ENCODE results near the gene C2orf15. TPM values are rescaled to one million over a fixed set of nuclear protein-coding genes. Genes with fewer than 3 reads are reported as not detected.

C2orf15 gene, protein sequence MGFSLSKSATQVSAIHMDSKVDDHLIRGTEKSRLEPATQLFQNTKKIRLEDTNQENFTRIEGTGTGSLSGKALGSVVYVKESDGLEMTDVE
- polyA plus RNA-seq (2013, experiment 1 of 2) = 1.7 TPM
- 1.9 TPM for polyA plus RNA-seq (2013, experiment 2 of 2)

DNA sequence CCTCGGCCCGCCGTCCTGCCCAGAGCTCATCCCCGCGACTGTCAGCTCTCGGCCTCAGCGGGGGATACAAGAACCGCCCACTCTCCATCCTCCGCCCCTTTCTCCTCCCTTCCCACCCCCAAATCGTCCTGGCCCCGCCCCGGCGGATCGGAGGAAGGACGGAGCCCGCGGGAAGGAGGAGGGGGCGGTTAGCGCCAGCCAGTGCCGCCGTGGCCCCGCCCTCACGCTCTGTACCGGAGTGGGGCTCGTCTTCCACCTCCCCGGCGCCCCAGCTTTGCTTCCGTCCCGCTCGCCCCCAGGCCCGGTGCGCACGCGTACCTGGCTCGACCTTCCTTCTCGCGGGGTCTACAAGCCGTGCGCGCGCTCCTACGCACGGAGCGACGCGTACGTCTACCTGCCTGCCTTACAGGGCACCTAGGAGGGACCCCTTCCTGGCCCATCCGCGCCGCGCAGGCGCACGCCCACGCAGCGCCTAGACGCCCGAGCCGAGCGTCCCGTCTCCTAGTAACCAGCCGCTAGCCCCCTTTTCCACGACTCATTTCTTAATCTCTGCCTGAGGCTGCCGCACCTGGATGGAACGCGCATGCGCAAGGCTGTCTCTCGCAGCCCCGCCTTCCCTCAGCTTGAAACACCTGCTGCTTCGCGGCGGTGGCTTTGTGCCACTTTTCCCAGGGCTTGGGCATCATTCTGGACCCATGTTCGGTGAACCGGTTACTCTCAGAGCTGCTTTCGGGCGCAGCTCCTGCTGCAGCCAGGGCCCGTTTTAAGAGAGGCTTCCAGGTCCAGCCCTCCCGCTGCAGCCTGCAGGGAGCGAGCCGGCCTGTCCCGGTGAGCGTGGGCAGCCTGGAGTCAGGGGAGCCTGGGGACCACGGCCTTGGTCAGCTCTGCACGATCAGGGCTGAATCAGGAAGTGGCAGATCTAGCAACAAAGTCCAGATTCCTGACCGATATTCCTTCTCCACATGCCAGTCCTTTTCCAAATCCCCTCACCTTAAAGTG, at the start of gene C2orf15:
Gene C2orf15 (plus strand): TSS at position 598 of the 999 bp plus-strand sequence. CDS start 8,852 bp downstream, outside the sequence.
- Histone ChIP-seq H4K8ac (ENCODE audit: low read depth, low read length) (peak within 1 kb of the TSS; percentile 68), H3K18ac (ENCODE audit: low read length) (peak within 1 kb of the TSS; percentile 95), H3K4me1 (ENCODE audit: control insufficient read depth in 2 of 2, insufficient read depth in 1 of 2, low read depth in 1 of 2, low read length in 2 of 2) (peaks cover 0 to 2% of the 10 kb centered on the region in 2 donors), H2AK5ac (ENCODE audit: low read depth, low read length) (no peak within 1 kb of the TSS), H2AFZ (ENCODE audit: low read length) (peak within 1 kb of the TSS; percentile 100), H3K27ac (replicated peaks; ENCODE audit: low read length) (peak within 1 kb of the TSS; percentile 88), H3K79me1 (ENCODE audit: low read depth, low read length) (no peaks in the 10 kb centered on the region), H2BK120ac (ENCODE audit: low read depth, low read length) (peak within 1 kb of the TSS; percentile 74), H3K4me2 (ENCODE audit: insufficient read depth, low read length, poor library complexity, severe bottlenecking) (peak within 1 kb of the TSS; percentile 97), H3K9ac (ENCODE audit: low read depth, low read length, poor library complexity) (peak within 1 kb of the TSS; percentile 91), H4K91ac (ENCODE audit: low read depth, low read length, poor library complexity) (no peak within 1 kb of the TSS), H3K23ac (ENCODE audit: low read depth, low read length, poor library complexity) (peak within 1 kb of the TSS; percentile 83), H3K14ac (ENCODE audit: low read length) (no peak within 1 kb of the TSS), H3K36me3 (replicated peaks in 1 of 2; ENCODE audit: control insufficient read depth in 2 of 2, insufficient read depth in 2 of 2, low read length in 2 of 2) (no peaks in the 10 kb centered on the region), H3K4ac (ENCODE audit: low read length) (no peak within 1 kb of the TSS), H3K27me3 (ENCODE audit: control insufficient read depth in 3 of 3, insufficient read depth in 3 of 3, low read depth in 1 of 3, low read length in 3 of 3) (no peaks in the 10 kb centered on the region), H2BK12ac (ENCODE audit: low read length) (peak within 1 kb of the TSS; percentile 10), H2BK5ac (ENCODE audit: low read length) (peak within 1 kb of the TSS; percentile 66), H3K9me3 (replicated peaks in 1 of 2; ENCODE audit: control insufficient read depth in 2 of 2, insufficient read depth in 1 of 2, low read depth in 1 of 2, low read length in 2 of 2) (no peaks in the 10 kb centered on the region), H3K4me3 (ENCODE audit: low read length in 2 of 2) (peak within 1 kb of the TSS; percentile 96), H2BK15ac (ENCODE audit: low read length) (no peak within 1 kb of the TSS)
- no CpG with 5 or more reads among the region's 84 CpGs for WGBS, 2 donors (ENCODE audit: extremely low coverage in 2 of 2, insufficient read length in 2 of 2, insufficient replicate concordance in 1 of 2)
- peak; percentile 95 for DNase-seq (ENCODE audit: low spot score)

DNA sequence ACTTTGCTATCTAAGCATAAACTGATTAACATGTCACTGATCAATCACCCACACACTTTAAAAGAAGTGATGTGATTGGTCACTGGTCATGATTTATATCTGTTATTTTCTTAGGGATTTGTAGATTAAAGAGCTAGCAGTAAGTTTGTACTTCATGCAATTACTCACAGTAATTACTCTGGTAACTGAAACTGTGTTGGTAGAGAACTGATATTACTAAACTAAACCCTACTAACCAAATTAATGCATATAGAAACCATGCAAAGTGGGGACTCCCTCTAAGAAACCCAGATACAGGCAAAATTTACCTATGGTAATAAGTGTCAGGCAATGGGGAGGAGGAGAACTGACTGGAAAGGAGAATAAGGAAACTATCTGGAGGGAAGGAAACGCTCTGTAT, 44.8 kb upstream of the C2orf15 start:
- Histone ChIP-seq H3K9me3 (replicated peaks in 1 of 2; ENCODE audit: control insufficient read depth in 2 of 2, insufficient read depth in 1 of 2, low read depth in 1 of 2, low read length in 2 of 2) (peaks cover 0 to 5% of the 10 kb centered on the region in 2 donors), H2BK120ac (ENCODE audit: low read depth, low read length) (no peak overlapping the region), H3K36me3 (replicated peaks in 1 of 2; ENCODE audit: control insufficient read depth in 2 of 2, insufficient read depth in 2 of 2, low read length in 2 of 2) (no peaks in the 10 kb centered on the region), H3K27ac (replicated peaks; ENCODE audit: low read length) (no peak overlapping the region), H3K23ac (ENCODE audit: low read depth, low read length, poor library complexity) (no peak overlapping the region), H3K9ac (ENCODE audit: low read depth, low read length, poor library complexity) (no peak overlapping the region), H4K8ac (ENCODE audit: low read depth, low read length) (no peak overlapping the region), H2BK12ac (ENCODE audit: low read length) (no peak overlapping the region), H3K14ac (ENCODE audit: low read length) (no peak overlapping the region), H3K4me1 (ENCODE audit: control insufficient read depth in 2 of 2, insufficient read depth in 1 of 2, low read depth in 1 of 2, low read length in 2 of 2) (no peaks in the 10 kb centered on the region), H2BK5ac (ENCODE audit: low read length) (no peak overlapping the region), H2AFZ (ENCODE audit: low read length) (no peak overlapping the region), H2BK15ac (ENCODE audit: low read length) (no peak overlapping the region), H3K18ac (ENCODE audit: low read length) (no peak overlapping the region), H2AK5ac (ENCODE audit: low read depth, low read length) (no peak overlapping the region), H3K79me1 (ENCODE audit: low read depth, low read length) (no peaks in the 10 kb centered on the region), H3K4ac (ENCODE audit: low read length) (no peak overlapping the region), H3K27me3 (ENCODE audit: control insufficient read depth in 3 of 3, insufficient read depth in 3 of 3, low read depth in 1 of 3, low read length in 3 of 3) (no peaks in the 10 kb centered on the region), H3K4me3 (ENCODE audit: low read length in 2 of 2) (no peak overlapping the region), H3K4me2 (ENCODE audit: insufficient read depth, low read length, poor library complexity, severe bottlenecking) (no peak overlapping the region), H4K91ac (ENCODE audit: low read depth, low read length, poor library complexity) (no peak overlapping the region)
- no peak for DNase-seq (ENCODE audit: low spot score)
- WGBS, 2 donors (ENCODE audit: extremely low coverage in 2 of 2, insufficient read length in 2 of 2, insufficient replicate concordance in 1 of 2) = no CpG with 5 or more reads among the region's 1 CpG

DNA sequence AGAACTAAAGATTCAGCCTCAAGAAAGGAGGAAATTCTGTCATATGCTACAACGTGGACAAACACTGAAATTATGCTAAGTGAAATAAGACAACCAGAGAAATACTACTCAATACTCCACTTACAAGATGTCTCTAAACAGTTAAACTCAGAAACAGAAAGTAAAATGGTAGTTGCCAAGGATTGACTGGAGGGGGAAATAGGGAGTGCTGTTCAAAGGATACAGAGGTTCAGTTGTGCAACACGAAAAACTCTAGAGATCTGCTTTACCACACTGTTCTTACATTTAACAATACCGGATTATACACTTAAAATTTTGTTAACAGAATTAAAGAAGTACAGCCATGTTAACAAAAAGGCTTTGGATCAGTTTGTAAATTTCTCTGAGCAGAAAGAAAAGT, 39.8 kb upstream of the C2orf15 start:
- no peaks in the 10 kb centered on the region for H3K36me3 ChIP-seq (replicated peaks in 1 of 2; ENCODE audit: control insufficient read depth in 2 of 2, insufficient read depth in 2 of 2, low read length in 2 of 2)
- H4K91ac ChIP-seq (ENCODE audit: low read depth, low read length, poor library complexity) = no peak overlapping the region
- no CpG with 5 or more reads among the region's 3 CpGs for WGBS, 2 donors (ENCODE audit: extremely low coverage in 2 of 2, insufficient read length in 2 of 2, insufficient replicate concordance in 1 of 2)
- no peak overlapping the region for H2BK12ac ChIP-seq (ENCODE audit: low read length)
- no peaks in the 10 kb centered on the region for H3K79me1 ChIP-seq (ENCODE audit: low read depth, low read length)
- no peak overlapping the region for H3K23ac ChIP-seq (ENCODE audit: low read depth, low read length, poor library complexity)
- no peak overlapping the region for H2BK15ac ChIP-seq (ENCODE audit: low read length)
- no peak overlapping the region for H2AFZ ChIP-seq (ENCODE audit: low read length)
- H3K27me3 ChIP-seq (ENCODE audit: control insufficient read depth in 3 of 3, insufficient read depth in 3 of 3, low read depth in 1 of 3, low read length in 3 of 3) = no peaks in the 10 kb centered on the region
- no peak overlapping the region for H4K8ac ChIP-seq (ENCODE audit: low read depth, low read length)
- DNase-seq (ENCODE audit: low spot score) = no peak
- H3K4me2 ChIP-seq (ENCODE audit: insufficient read depth, low read length, poor library complexity, severe bottlenecking) = no peak overlapping the region
- no peak overlapping the region for H3K27ac ChIP-seq (replicated peaks; ENCODE audit: low read length)
- no peak overlapping the region for H3K4ac ChIP-seq (ENCODE audit: low read length)
- no peak overlapping the region for H3K4me3 ChIP-seq (ENCODE audit: low read length in 2 of 2)
- H3K9ac ChIP-seq (ENCODE audit: low read depth, low read length, poor library complexity) = no peak overlapping the region
- H2BK120ac ChIP-seq (ENCODE audit: low read depth, low read length) = no peak overlapping the region
- no peaks in the 10 kb centered on the region for H3K9me3 ChIP-seq (replicated peaks in 1 of 2; ENCODE audit: control insufficient read depth in 2 of 2, insufficient read depth in 1 of 2, low read depth in 1 of 2, low read length in 2 of 2)
- no peak overlapping the region for H3K18ac ChIP-seq (ENCODE audit: low read length)
- no peak overlapping the region for H2BK5ac ChIP-seq (ENCODE audit: low read length)
- H3K14ac ChIP-seq (ENCODE audit: low read length) = no peak overlapping the region
- no peak overlapping the region for H2AK5ac ChIP-seq (ENCODE audit: low read depth, low read length)
- H3K4me1 ChIP-seq (ENCODE audit: control insufficient read depth in 2 of 2, insufficient read depth in 1 of 2, low read depth in 1 of 2, low read length in 2 of 2) = no peaks in the 10 kb centered on the region

DNA sequence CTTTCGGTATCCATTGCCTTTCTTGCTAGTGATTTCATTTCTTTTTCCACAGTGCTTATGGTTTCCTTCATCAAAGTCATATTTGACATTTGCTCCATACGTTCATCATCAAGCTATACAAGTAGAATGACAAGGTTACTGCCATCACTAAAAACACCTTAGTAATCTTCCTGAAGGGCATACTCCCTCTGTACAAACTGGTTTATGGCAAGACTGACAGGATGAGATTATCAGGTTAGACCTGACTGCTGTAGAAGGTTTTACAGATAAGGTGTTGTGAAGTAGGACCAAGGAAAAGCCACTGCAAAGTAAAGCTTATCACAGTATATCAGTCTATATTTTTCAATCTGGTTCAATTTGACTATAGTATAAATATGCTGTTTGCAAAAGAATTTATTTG, 37.5 kb upstream of the C2orf15 start:
- Histone ChIP-seq H4K8ac (ENCODE audit: low read depth, low read length) (no peak overlapping the region), H3K36me3 (replicated peaks in 1 of 2; ENCODE audit: control insufficient read depth in 2 of 2, insufficient read depth in 2 of 2, low read length in 2 of 2) (no peaks in the 10 kb centered on the region), H2BK120ac (ENCODE audit: low read depth, low read length) (no peak overlapping the region), H3K4ac (ENCODE audit: low read length) (no peak overlapping the region), H2BK15ac (ENCODE audit: low read length) (no peak overlapping the region), H3K27me3 (ENCODE audit: control insufficient read depth in 3 of 3, insufficient read depth in 3 of 3, low read depth in 1 of 3, low read length in 3 of 3) (no peaks in the 10 kb centered on the region), H4K91ac (ENCODE audit: low read depth, low read length, poor library complexity) (no peak overlapping the region), H3K9me3 (replicated peaks in 1 of 2; ENCODE audit: control insufficient read depth in 2 of 2, insufficient read depth in 1 of 2, low read depth in 1 of 2, low read length in 2 of 2) (no peaks in the 10 kb centered on the region), H3K9ac (ENCODE audit: low read depth, low read length, poor library complexity) (no peak overlapping the region), H3K4me3 (ENCODE audit: low read length in 2 of 2) (no peak overlapping the region), H2AK5ac (ENCODE audit: low read depth, low read length) (no peak overlapping the region), H2AFZ (ENCODE audit: low read length) (no peak overlapping the region), H2BK5ac (ENCODE audit: low read length) (no peak overlapping the region), H3K27ac (replicated peaks; ENCODE audit: low read length) (no peak overlapping the region), H3K18ac (ENCODE audit: low read length) (no peak overlapping the region), H3K14ac (ENCODE audit: low read length) (no peak overlapping the region), H2BK12ac (ENCODE audit: low read length) (no peak overlapping the region), H3K4me1 (ENCODE audit: control insufficient read depth in 2 of 2, insufficient read depth in 1 of 2, low read depth in 1 of 2, low read length in 2 of 2) (no peaks in the 10 kb centered on the region), H3K4me2 (ENCODE audit: insufficient read depth, low read length, poor library complexity, severe bottlenecking) (no peak overlapping the region), H3K23ac (ENCODE audit: low read depth, low read length, poor library complexity) (no peak overlapping the region), H3K79me1 (ENCODE audit: low read depth, low read length) (no peaks in the 10 kb centered on the region)
- DNase-seq (ENCODE audit: low spot score) = no peak
- no CpG with 5 or more reads among the region's 2 CpGs for WGBS, 2 donors (ENCODE audit: extremely low coverage in 2 of 2, insufficient read length in 2 of 2, insufficient replicate concordance in 1 of 2)

All from neuronal stem cell (in vitro differentiated cells).